HepG2 (cell line): Measurements from ENCODE around the gene LRRC73. TPM values are rescaled to one million over a fixed set of nuclear protein-coding genes. Genes with fewer than 3 reads are reported as not detected.

Source experiments
- AGO1 ChIP-seq: fragments of 200-400 bp; formaldehyde crosslinking; IDR thresholded peaks from 2 replicates; pipeline ENCODE4 v1.6.1; 2017; ENCODE audit warnings: mild to moderate bottlenecking, low read depth, low read length, moderate library complexity; ENCODE audit not compliant: poor library complexity, severe bottlenecking
- AGO2 ChIP-seq: fragments of 200-400 bp; formaldehyde crosslinking; optimal IDR thresholded peaks from 2 replicates; pipeline ENCODE3; 2017; ENCODE audit warnings: mild to moderate bottlenecking, low read depth, low read length, moderate library complexity
- CHD2 ChIP-seq: IDR thresholded peaks from 2 replicates; pipeline ENCODE4 v1.6.1; 2011; ENCODE audit warnings: low read depth, low read length, improper control_type of control experiment
- CSRNP1 ChIP-seq: sonication (generic); formaldehyde crosslinking; IDR thresholded peaks from 2 replicates; pipeline ENCODE4 v1.8.1; 2023; ENCODE audit warnings: mild to moderate bottlenecking, missing genetic modification reagents
- DRAP1 ChIP-seq: IDR thresholded peaks from 2 replicates; pipeline ENCODE4 v1.6.1; 2016; ENCODE audit warnings: missing genetic modification reagents, missing compliant biosample characterization
- ETV5 ChIP-seq: IDR thresholded peaks from 2 replicates; pipeline ENCODE4 v1.6.1; 2018; ENCODE audit warnings: missing biosample characterization, missing genetic modification reagents, inconsistent platforms, borderline replicate concordance
- GATAD2A ChIP-seq: IDR thresholded peaks from 2 replicates; pipeline ENCODE4 v1.6.1; 2016
- GTF2F1 ChIP-seq: fragments of 150-350 bp; IDR thresholded peaks from 2 replicates; pipeline ENCODE4 v1.6.1; 2014; ENCODE audit warnings: low read length
- MBNL3 ChIP-seq: fragments of 250-450 bp; sonication (Bioruptor Pico); conservative IDR thresholded peaks from 2 replicates; pipeline ENCODE4 v1.8.0; 2022; ENCODE audit warnings: mild to moderate bottlenecking, inconsistent platforms
- MED1 ChIP-seq: sonication (generic); formaldehyde crosslinking; IDR thresholded peaks from 2 replicates; pipeline ENCODE4 v1.4.0; 2020; ENCODE audit warnings: missing genetic modification reagents
- RERE ChIP-seq: IDR thresholded peaks from 2 replicates; pipeline ENCODE4 v1.6.1; 2016; ENCODE audit warnings: low read depth, missing genetic modification reagents, missing compliant biosample characterization
- RNF219 ChIP-seq: sonication (generic); formaldehyde crosslinking; IDR thresholded peaks from 2 replicates; pipeline ENCODE4 v1.5.0; 2020; ENCODE audit warnings: mild to moderate bottlenecking, missing genetic modification reagents
- TARDBP ChIP-seq: sonication (generic); formaldehyde crosslinking; IDR thresholded peaks from 2 replicates; pipeline ENCODE4 v1.8.0; 2022; ENCODE audit warnings: mild to moderate bottlenecking, missing genetic modification reagents
- THAP11 ChIP-seq: IDR thresholded peaks from 2 replicates; pipeline ENCODE4 v1.6.1; 2016; ENCODE audit warnings: missing biosample characterization, missing genetic modification reagents
- TMF1 ChIP-seq: sonication (generic); formaldehyde crosslinking; IDR thresholded peaks from 2 replicates; pipeline ENCODE4 v1.8.1; 2022; ENCODE audit warnings: low read depth, missing genetic modification reagents
- ZNF101 ChIP-seq: sonication (generic); formaldehyde crosslinking; IDR thresholded peaks from 2 replicates; pipeline ENCODE4 v1.4.0; 2020; ENCODE audit warnings: mild to moderate bottlenecking, low read depth, missing genetic modification reagents, borderline replicate concordance
- ZNF589 ChIP-seq: sonication (generic); formaldehyde crosslinking; conservative IDR thresholded peaks from 2 replicates; pipeline ENCODE4 v1.8.0; 2022; ENCODE audit warnings: mild to moderate bottlenecking, moderate library complexity, missing genetic modification reagents
- ZNF704 ChIP-seq: sonication (generic); formaldehyde crosslinking; IDR thresholded peaks from 2 replicates; pipeline ENCODE4 v1.8.1; 2023; ENCODE audit warnings: mild to moderate bottlenecking, inconsistent platforms, moderate library complexity, missing genetic modification reagents, borderline replicate concordance
- polyA plus RNA-seq, 8 experiments: library from polyadenylated mRNA; depleted of rRNA in 3 of 8; stranded (reverse) in 7 of 8; unstranded in 1 of 8; fragments of >200 nt; fragmentation: Illumina TruSeq in 4 of 8; extraction: Trizol in 4 of 8; gene quantifications; 2 replicates each; pipeline versions ENCODE4 v1.2.1 to v1.2.3, GENCODE V29; 2011 to 2016; ENCODE audit warnings: low read depth in 4 of 8, missing spikeins in 1 of 8, mixed read lengths in 1 of 8; ENCODE audit not compliant: insufficient read depth in 1 of 8
- total RNA-seq, 5 experiments: library from RNA; depleted of rRNA; stranded (reverse); fragments of >200 nt; fragmentation: Illumina TruSeq; extraction: Trizol; gene quantifications; 2 replicates each; pipeline ENCODE4 v1.2.3, GENCODE V29; 2016; ENCODE audit warnings: low read depth in 1 of 5

LRRC73 gene
- total and polyA plus RNA-seq, 2 of the 13 experiments (the other 11 are each of a cell fraction or from before 2014, with no cell fraction given): 0.11 to 0.12 TPM

- TF ChIP-seq ETV5 (CRISPR knock-in tag) (0 out of 2 replicates have a peak, but pooled peaks have one; percentile 18), CSRNP1 (0 out of 2 replicates have a peak, but pooled peaks have one; percentile 20), TARDBP (CRISPR knock-in tag) (no peak), ZNF101 (CRISPR knock-in tag) (no peak), AGO2 (no peak), RERE (CRISPR knock-in tag) (no peak), CHD2 (no peak), RNF219 (CRISPR knock-in tag) (no peak), MED1 (CRISPR knock-in tag) (no peak), GATAD2A (CRISPR knock-in tag) (no peak), DRAP1 (CRISPR knock-in tag) (no peak), MBNL3 (CRISPR knock-in tag) (no peak), GTF2F1 (no peak), TMF1 (CRISPR knock-in tag) (no peak; the same call in 1 of the 2 replicates), ZNF704 (CRISPR knock-in tag) (no peak), AGO1 (no peak), THAP11 (CRISPR knock-in tag) (no peak), ZNF589 (CRISPR knock-in tag) (no peak)
These were observed 783 bp downstream of the LRRC73 start (continued) for GRCh38 chr6:43509142-43509983.
